Measurements from ENCODE around the gene SLC22A1.

The SLC22A1 gene

GRCh38 chr6:160115421-160115820 is 6.2 kb upstream of the SLC22A1 start:
- Mint-ChIP-seq H3K27ac (no peak overlapping the region), H3K9me3 (no peaks in the 10 kb centered on the region), H3K4me3 (no peak overlapping the region), H3K36me3 (ENCODE audit: low read depth) (peaks cover 43% of the 10 kb centered on the region), H3K4me1 (no peaks in the 10 kb centered on the region), H3K27me3 (ENCODE audit: low read depth) (peaks cover 3% of the 10 kb centered on the region)
- no peak for TF ChIP-seq CTCF (IDR thresholded peaks at IDR 0.05; ENCODE audit: unreplicated experiment in 3 of 3)

DNA sequence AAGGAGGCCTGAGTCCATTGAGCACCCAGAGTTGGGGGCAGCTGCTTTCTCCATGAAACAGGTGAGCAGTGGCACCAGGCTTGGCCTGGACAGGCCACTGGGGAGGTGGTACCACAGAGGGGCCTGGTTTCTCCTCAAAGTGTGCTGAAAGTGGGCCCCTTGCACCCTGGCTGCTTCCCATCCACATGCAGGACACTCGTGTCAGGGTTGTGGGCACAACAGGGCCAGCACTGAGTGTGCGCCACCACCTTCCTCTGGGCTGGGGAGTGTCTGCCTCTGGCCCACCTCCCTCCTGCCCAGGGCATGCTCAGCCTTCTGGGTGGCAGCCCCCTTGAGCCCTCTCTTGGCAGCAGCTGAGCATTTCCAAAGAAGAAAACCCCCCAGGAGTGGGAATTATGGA is 5.2 kb upstream of the SLC22A1 start:
- no peak for TF ChIP-seq CTCF (IDR thresholded peaks at IDR 0.05; ENCODE audit: unreplicated experiment in 3 of 3)
- H3K9me3 Mint-ChIP-seq = no peaks in the 10 kb centered on the region
- H3K4me3 Mint-ChIP-seq = no peak overlapping the region
- H3K27ac Mint-ChIP-seq = no peak overlapping the region
- H3K4me1 Mint-ChIP-seq = no peaks in the 10 kb centered on the region
- peaks cover 38% of the 10 kb centered on the region for H3K36me3 Mint-ChIP-seq (ENCODE audit: low read depth)
- H3K27me3 Mint-ChIP-seq (ENCODE audit: low read depth) = peaks cover 3% of the 10 kb centered on the region

DNA sequence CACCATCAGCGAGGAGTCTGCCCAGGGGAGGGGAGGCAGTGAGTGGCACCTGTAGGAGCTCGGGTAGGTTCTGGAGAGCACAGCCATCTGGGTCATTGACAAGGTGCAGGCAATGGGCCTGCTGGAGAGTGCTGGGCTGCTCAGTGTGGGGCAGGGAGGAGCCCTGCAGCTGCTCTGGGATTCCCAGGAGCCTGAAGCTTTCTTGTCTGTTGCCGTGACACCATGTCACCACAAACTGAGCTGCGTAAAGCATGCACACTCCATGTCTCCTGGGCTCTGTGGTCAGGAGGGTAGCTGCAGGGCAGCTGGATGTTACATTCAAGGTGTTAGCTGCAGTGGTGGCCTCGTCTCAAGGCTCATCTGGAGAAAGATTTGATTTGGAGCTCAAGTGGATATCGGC is 4.5 kb upstream of the SLC22A1 start:
- Mint-ChIP-seq H3K27ac (no peak overlapping the region), H3K4me3 (no peak overlapping the region), H3K27me3 (ENCODE audit: low read depth) (peaks cover 3% of the 10 kb centered on the region), H3K36me3 (ENCODE audit: low read depth) (peaks cover 34% of the 10 kb centered on the region), H3K4me1 (no peaks in the 10 kb centered on the region), H3K9me3 (no peaks in the 10 kb centered on the region)
- no peak for TF ChIP-seq CTCF (IDR thresholded peaks at IDR 0.05; ENCODE audit: unreplicated experiment in 3 of 3)

DNA sequence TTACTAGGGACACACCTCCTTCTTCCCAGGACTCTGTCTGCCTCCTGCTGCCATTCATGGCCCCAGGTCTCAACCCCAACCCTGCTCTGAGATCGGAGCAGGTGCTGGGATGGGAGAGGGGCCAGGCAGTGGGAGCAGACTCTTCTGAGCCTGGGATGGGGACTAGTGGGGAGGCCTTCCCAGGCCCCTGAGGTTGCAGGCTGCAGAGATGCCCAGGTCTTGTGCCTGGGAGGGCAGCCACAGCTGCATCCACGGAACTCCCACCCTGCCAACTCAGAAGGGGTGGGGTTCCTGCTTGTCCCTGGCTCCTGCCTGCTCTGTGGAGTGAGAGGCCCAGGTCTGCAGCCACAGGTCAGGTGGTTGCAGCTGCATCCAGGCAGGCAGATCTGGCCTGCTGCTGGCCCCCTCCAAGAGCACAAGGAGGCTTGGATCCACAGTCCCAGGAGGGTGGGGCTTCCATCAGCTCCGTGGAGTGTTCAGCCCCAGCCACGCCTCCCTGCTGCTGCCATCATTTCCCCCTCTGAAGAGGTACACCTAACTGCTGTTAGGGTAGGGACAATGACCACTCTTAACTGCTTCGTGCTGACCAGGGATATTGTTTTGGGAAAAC is 2.9 kb upstream of the SLC22A1 start:
- no peak overlapping the region for H3K4me3 Mint-ChIP-seq
- H3K27ac Mint-ChIP-seq = no peak overlapping the region
- no peak for TF ChIP-seq CTCF (IDR thresholded peaks at IDR 0.05; ENCODE audit: unreplicated experiment in 3 of 3)
- no peaks in the 10 kb centered on the region for H3K4me1 Mint-ChIP-seq
- peaks cover 3% of the 10 kb centered on the region for H3K27me3 Mint-ChIP-seq (ENCODE audit: low read depth)
- peaks cover 25% of the 10 kb centered on the region for H3K36me3 Mint-ChIP-seq (ENCODE audit: low read depth)
- H3K9me3 Mint-ChIP-seq = no peaks in the 10 kb centered on the region

GRCh38 chr6:160120087-160120486 is 1.5 kb upstream of the SLC22A1 start:
- Mint-ChIP-seq H3K4me1 (no peaks in the 10 kb centered on the region), H3K9me3 (no peaks in the 10 kb centered on the region), H3K27ac (peak overlapping the region in 1 of 3 experiments; percentile 25), H3K4me3 (no peak overlapping the region), H3K36me3 (ENCODE audit: low read depth) (peaks cover 30% of the 10 kb centered on the region), H3K27me3 (ENCODE audit: low read depth) (peaks cover 3% of the 10 kb centered on the region)
- TF ChIP-seq CTCF (IDR thresholded peaks at IDR 0.05; ENCODE audit: unreplicated experiment in 3 of 3) = no peak

GRCh38 chr6:160121981-160122380 is 366 bp downstream of the SLC22A1 start:
- TF ChIP-seq CTCF (IDR thresholded peaks at IDR 0.05; ENCODE audit: unreplicated experiment in 3 of 3) = no peak
- no peak overlapping the region for H3K27ac Mint-ChIP-seq
- H3K9me3 Mint-ChIP-seq = no peaks in the 10 kb centered on the region
- H3K4me1 Mint-ChIP-seq = no peaks in the 10 kb centered on the region
- H3K4me3 Mint-ChIP-seq = no peak overlapping the region
- peaks cover 3% of the 10 kb centered on the region for H3K27me3 Mint-ChIP-seq (ENCODE audit: low read depth)
- peaks cover 26% of the 10 kb centered on the region for H3K36me3 Mint-ChIP-seq (ENCODE audit: low read depth)
